Embryonic facial prominence (tissue), 1 donor: ENCODE data around the gene ABCD1.

Experiments
- DNase-seq: peaks from one replicate; pipeline ENCODE4 v3.0.0-alpha.2; 2016; ENCODE audit errors: extremely low spot score

Gene ABCD1

GRCh38 chrX:153791104-153791852 is 66.6 kb downstream of the ABCD1 start:
- DNase-seq, result no peak

DNA sequence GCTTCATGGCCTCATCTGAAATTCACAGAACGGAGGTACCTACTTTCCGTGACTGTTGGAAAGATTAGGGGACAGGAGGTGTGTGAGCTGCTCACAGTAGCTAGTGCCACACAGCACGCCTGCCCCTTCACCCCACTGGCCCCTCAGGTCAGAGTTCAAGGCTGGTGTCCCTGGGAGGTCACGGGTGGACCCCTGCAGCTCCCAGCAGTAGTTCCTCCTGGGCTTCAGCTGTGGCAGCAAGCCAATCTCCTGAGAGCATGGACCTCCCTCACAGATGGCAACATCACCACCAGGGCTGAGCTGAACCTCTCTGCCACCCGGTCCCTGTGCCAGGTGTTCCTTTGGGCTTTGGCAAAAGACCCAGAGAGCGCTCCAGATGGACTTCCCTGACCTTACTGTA is 67.7 kb downstream of the ABCD1 start:
- DNase-seq, result no peak

DNA sequence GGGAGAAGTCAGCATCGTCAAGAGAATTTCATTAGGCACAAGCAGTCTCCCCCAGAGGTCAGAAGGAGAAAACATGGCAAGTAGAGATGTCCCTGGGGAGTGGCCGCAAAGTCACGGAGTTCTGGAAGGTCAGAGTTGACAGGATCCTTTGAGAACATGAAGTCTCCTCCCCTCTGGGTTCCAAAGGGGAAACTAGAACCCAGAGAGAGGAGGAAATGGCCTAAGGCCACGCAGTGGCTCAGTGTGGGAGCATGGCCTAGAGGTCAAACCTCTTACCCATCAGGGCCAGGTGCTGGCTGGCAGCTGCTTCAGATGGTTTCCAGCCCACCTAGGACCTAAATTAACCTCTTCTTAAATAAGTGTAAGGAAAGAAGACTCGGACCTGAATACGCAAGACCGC is 68.6 kb downstream of the ABCD1 start:
- DNase-seq, result no peak
